IMR-90 (cell line): ENCODE measurements around the gene PRADC1. TPM values are rescaled to one million over a fixed set of nuclear protein-coding genes. Genes with fewer than 3 reads are reported as not detected.

Source experiments
- ATAC-seq: fragments of 200-7000 bp; cut with Tn5 transposase; 2 replicates; pipeline ENCODE4 v1.9.1; 2020; ENCODE audit warnings: low read depth, mild to moderate bottlenecking, moderate library complexity
- BruUV-seq: library from RNA; stranded (reverse); fragments of 400-500 nt; replicated peaks from 2 replicates; lab custom pipeline; 2021; lab: Mats Ljungman, UMichigan
- CTCF ChIA-PET: fragments of 300-600 bp; formaldehyde crosslinking; extraction: SDS; loops from one replicate; lab custom pipeline; 2021; ENCODE audit warnings: antibody characterized with exemption; lab: Yijun Ruan, JAX
- POLR2A ChIA-PET: fragments of 300-600 bp; sonication (Branson Sonifier 250); formaldehyde crosslinking; loops from one replicate; lab custom pipeline; 2022; ENCODE audit warnings: antibody characterized with exemption; ENCODE audit not compliant: unreplicated experiment; lab: Charles Lee
- DNase-seq: peaks from one replicate; pipeline ENCODE4 v3.0.0; 2013
- H2AFZ ChIP-seq: replicated peaks from 2 replicates; pipeline ENCODE3; 2013; ENCODE audit warnings: low read length, mild to moderate bottlenecking; ENCODE audit not compliant: poor library complexity
- H2AK5ac ChIP-seq: 2 replicates; pipeline ENCODE4 v1.6.1; 2013; ENCODE audit warnings: low read depth, low read length, inconsistent platforms
- H2AK9ac ChIP-seq: replicated peaks from 2 replicates; pipeline ENCODE3; 2013; ENCODE audit warnings: mild to moderate bottlenecking, low read depth, low read length, moderate library complexity; ENCODE audit not compliant: poor library complexity
- H2BK120ac ChIP-seq: 2 replicates; pipeline ENCODE4 v1.6.1; 2013; ENCODE audit warnings: low read depth, low read length, inconsistent platforms
- H2BK15ac ChIP-seq: 3 replicates; pipeline ENCODE4 v1.6.1; 2013; ENCODE audit warnings: low read depth, low read length, inconsistent platforms
- H2BK20ac ChIP-seq: 2 replicates; pipeline ENCODE4 v1.6.1; 2013; ENCODE audit warnings: low read depth, mild to moderate bottlenecking, inconsistent platforms, low read length, moderate library complexity
- H2BK5ac ChIP-seq: 2 replicates; pipeline ENCODE4 v1.6.1; 2013; ENCODE audit warnings: mild to moderate bottlenecking, low read depth, low read length, inconsistent platforms; ENCODE audit not compliant: poor library complexity, severe bottlenecking
- H3K14ac ChIP-seq: replicated peaks from 2 replicates; pipeline ENCODE4 v1.6.1; 2013; ENCODE audit warnings: low read depth, low read length, inconsistent platforms
- H3K18ac ChIP-seq: 2 replicates; pipeline ENCODE4 v1.6.1; 2013; ENCODE audit warnings: low read depth, low read length, control low read depth
- H3K23ac ChIP-seq: 2 replicates; pipeline ENCODE4 v1.6.1; 2013; ENCODE audit warnings: low read depth, low read length, inconsistent platforms
- H3K27ac ChIP-seq: 2 replicates; pipeline ENCODE4 v1.5.1; 2013; ENCODE audit warnings: mild to moderate bottlenecking, control low read depth, low read length; ENCODE audit not compliant: insufficient read depth
- H3K27me3 ChIP-seq: 2 replicates; pipeline ENCODE4 v1.6.1; 2013; ENCODE audit warnings: low read length; ENCODE audit not compliant: control insufficient read depth, insufficient read depth
- H3K36me3 ChIP-seq: 2 replicates; pipeline ENCODE4 v1.6.1; 2013; ENCODE audit warnings: low read length, mixed read lengths; ENCODE audit not compliant: control insufficient read depth, insufficient read depth
- H3K4ac ChIP-seq: 2 replicates; pipeline ENCODE4 v1.6.1; 2013; ENCODE audit warnings: low read depth, low read length, inconsistent platforms
- H3K4me1 ChIP-seq: 2 replicates; pipeline ENCODE4 v1.6.1; 2013; ENCODE audit warnings: low read length, mixed read lengths; ENCODE audit not compliant: control insufficient read depth, insufficient read depth
- H3K4me2 ChIP-seq: 2 replicates; pipeline ENCODE4 v1.6.1; 2013; ENCODE audit warnings: low read depth, mild to moderate bottlenecking, control low read depth, low read length, moderate library complexity
- H3K4me3 ChIP-seq: 2 replicates; pipeline ENCODE4 v1.5.1; 2013; ENCODE audit warnings: low read depth, mild to moderate bottlenecking, control low read depth, low read length, moderate library complexity; ENCODE audit not compliant: insufficient read depth
- H3K56ac ChIP-seq: 2 replicates; pipeline ENCODE4 v1.6.1; 2013; ENCODE audit warnings: low read length, inconsistent platforms; ENCODE audit not compliant: insufficient read depth; ENCODE audit errors: extremely low read depth
- H3K79me1 ChIP-seq, 2 experiments: 2 replicates each; pipeline ENCODE4 v1.6.1; 2013; ENCODE audit warnings: low read length in 2 of 2, inconsistent platforms in 1 of 2, low read depth in 1 of 2
- H3K9ac ChIP-seq: 2 replicates; pipeline ENCODE4 v1.6.1; 2013; ENCODE audit warnings: low read depth, low read length, control low read depth
- H3K9me1 ChIP-seq: 2 replicates; pipeline ENCODE4 v1.6.1; 2013; ENCODE audit warnings: low read length, inconsistent platforms; ENCODE audit not compliant: insufficient read depth
- H3K9me3 ChIP-seq: 2 replicates; pipeline ENCODE4 v1.6.1; 2013; ENCODE audit warnings: low read length; ENCODE audit not compliant: control insufficient read depth, insufficient read depth
- H4K20me1 ChIP-seq: 2 replicates; pipeline ENCODE4 v1.6.1; 2013; ENCODE audit warnings: low read length, inconsistent platforms; ENCODE audit not compliant: insufficient read depth
- H4K5ac ChIP-seq: 2 replicates; pipeline ENCODE4 v1.6.1; 2013; ENCODE audit warnings: mild to moderate bottlenecking, low read depth, low read length, control low read depth
- H4K8ac ChIP-seq, 2 experiments: 2 replicates each; pipeline ENCODE4 v1.6.1; 2013; ENCODE audit warnings: low read depth in 2 of 2, low read length in 2 of 2, control low read depth in 1 of 2, inconsistent platforms in 1 of 2
- H4K91ac ChIP-seq: 2 replicates; pipeline ENCODE4 v1.6.1; 2013; ENCODE audit warnings: low read depth, low read length, inconsistent platforms; ENCODE audit not compliant: insufficient read depth
- BHLHE40 ChIP-seq: fragments of 150-350 bp; IDR thresholded peaks from 2 replicates; pipeline ENCODE4 v1.6.1; 2016; ENCODE audit warnings: mild to moderate bottlenecking, low read depth, low read length
- CEBPB ChIP-seq: IDR thresholded peaks from 2 replicates; pipeline ENCODE4 v1.6.1; 2012; ENCODE audit warnings: low read depth, low read length, improper control_type of control experiment
- CHD1 ChIP-seq: IDR thresholded peaks from 2 replicates; pipeline ENCODE4 v1.6.1; 2012; ENCODE audit warnings: low read depth, low read length, improper control_type of control experiment
- FOS ChIP-seq: fragments of 150-350 bp; IDR thresholded peaks from 2 replicates; pipeline ENCODE4 v1.6.1; 2016; ENCODE audit warnings: low read depth, low read length
- MAFK ChIP-seq: IDR thresholded peaks from 2 replicates; pipeline ENCODE4 v1.6.1; 2012; ENCODE audit warnings: low read depth, low read length, improper control_type of control experiment
- MAZ ChIP-seq: IDR thresholded peaks from 2 replicates; pipeline ENCODE4 v1.6.1; 2012; ENCODE audit warnings: low read depth, mild to moderate bottlenecking, low read length, improper control_type of control experiment, moderate library complexity, borderline replicate concordance
- MXI1 ChIP-seq: IDR thresholded peaks from 2 replicates; pipeline ENCODE4 v1.6.1; 2012; ENCODE audit warnings: low read depth, mild to moderate bottlenecking, low read length, moderate library complexity, borderline replicate concordance
- NFE2L2 ChIP-seq: fragments of 150-350 bp; IDR thresholded peaks from 2 replicates; pipeline ENCODE4 v1.6.1; 2016; ENCODE audit warnings: low read depth, mild to moderate bottlenecking, low read length
- POLR2A ChIP-seq: IDR thresholded peaks from 2 replicates; pipeline ENCODE4 v1.6.1; 2012; ENCODE audit warnings: mild to moderate bottlenecking, low read depth, low read length
- RAD21 ChIP-seq: IDR thresholded peaks from 2 replicates; pipeline ENCODE4 v1.6.1; 2012; ENCODE audit warnings: low read length, improper control_type of control experiment
- RCOR1 ChIP-seq: IDR thresholded peaks from 2 replicates; pipeline ENCODE4 v1.6.1; 2012; ENCODE audit warnings: mild to moderate bottlenecking, low read length, improper control_type of control experiment; ENCODE audit not compliant: insufficient replicate concordance
- RFX5 ChIP-seq: IDR thresholded peaks from 2 replicates; pipeline ENCODE4 v1.8.0; 2012; ENCODE audit warnings: low read depth, mild to moderate bottlenecking, low read length, moderate library complexity
- WGBS, 2 experiments: methylation state at CpG; one replicate each; pipeline versions ENCODE4 v1.1.5 to v1.1.7; 2013; ENCODE audit warnings: missing lambda C conversion rate in 2 of 2; ENCODE audit not compliant: insufficient read length in 1 of 2; ENCODE audit errors: extremely low coverage in 2 of 2; 5-methylcytosine and 5-hydroxymethylcytosine counted together
- dilution Hi-C: fragments of 300-500 bp; cut with HindIII; formaldehyde crosslinking; loops from one replicate; pipeline ENCODE4 v1.14.3; 2018; ENCODE audit warnings: low sequenced_read_pairs; ENCODE audit not compliant: unreplicated experiment
- in situ Hi-C: fragments of 300-500 bp; cut with MboI; formaldehyde crosslinking; loops from 3 replicates; pipeline ENCODE4 v1.14.3; 2019; ENCODE audit warnings: low sequenced_read_pairs, inconsistent platforms, mixed read lengths
- intact Hi-C: fragments of 100-400 bp; cut with micrococcal nuclease; formaldehyde crosslinking; loops from 2 replicates; pipeline ENCODE4 v1.10.0; 2022
- polyA plus RNA-seq, 3 experiments: library from polyadenylated mRNA; depleted of rRNA; stranded (reverse); fragments of >200 nt; gene quantifications; 2 replicates each; pipeline ENCODE4 v1.2.3, GENCODE V29; 2012; ENCODE audit warnings: low replicate concordance in 1 of 3
- total RNA-seq: library from RNA; depleted of rRNA; stranded (reverse); fragments of >200 nt; gene quantifications from 2 replicates; pipeline ENCODE4 v1.2.3, GENCODE V29; 2012
- TF ChIP-seq, protein P1 (sequence below): fragments of 150-350 bp; IDR thresholded peaks from 2 replicates; pipeline ENCODE4 v1.6.1; 2016; ENCODE audit warnings: low read depth, mild to moderate bottlenecking, low read length, moderate library complexity, borderline replicate concordance
- TF ChIP-seq, protein P2 (sequence below): fragments of 150-350 bp; IDR thresholded peaks from 2 replicates; pipeline ENCODE4 v1.6.1; 2017; ENCODE audit warnings: mild to moderate bottlenecking, antibody characterized with exemption, low read length, low read depth
- TF ChIP-seq, protein P3 (sequence below): conservative IDR thresholded peaks from 2 replicates; pipeline ENCODE4 v1.5.1; 2012; ENCODE audit warnings: mild to moderate bottlenecking, low read depth, low read length, improper control_type of control experiment

Gene PRADC1
- total and polyA plus RNA-seq, 2 of the 4 experiments (the other 2 are of a cell fraction) = 13.1 to 18.4 TPM

DNA sequence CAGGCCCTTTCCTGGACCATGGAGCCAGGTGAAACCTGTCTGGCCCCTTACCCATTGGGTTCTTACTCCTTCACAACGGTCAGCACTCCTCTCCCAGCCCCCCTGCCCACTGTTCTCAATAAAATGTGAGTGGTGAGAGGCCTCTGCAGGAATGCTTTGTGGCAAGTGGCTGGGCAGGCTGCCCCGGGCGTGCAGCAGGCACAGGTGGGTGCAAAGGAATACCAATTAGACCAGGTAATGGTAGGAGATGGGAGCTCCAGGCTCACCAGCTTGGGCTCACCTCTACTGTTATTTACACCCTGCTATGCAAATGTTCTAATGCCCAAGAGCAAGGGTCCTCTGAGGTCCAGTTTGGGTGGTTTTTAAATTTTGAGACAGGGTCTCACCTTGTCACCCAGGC, 6.0 kb downstream of the PRADC1 start:
- ATAC-seq (no peak), DNase-seq (no peak)
- dilution Hi-C loops (no loop called here), in situ Hi-C loops (no loop called here), intact Hi-C loops (no loop called here)
- H3K9ac ChIP-seq = no peak overlapping the region
- H3K9me1 ChIP-seq = peaks cover under 1% of the 10 kb centered on the region; the same call in 1 of the 2 replicates
- BruUV-seq = no TSS peak
- H2AK5ac ChIP-seq = no peak overlapping the region
- no peaks in the 10 kb centered on the region for H3K27me3 ChIP-seq
- H2BK15ac ChIP-seq = no peak overlapping the region
- CTCF ChIA-PET = no interaction called here
- no peak overlapping the region for H3K56ac ChIP-seq
- no peak overlapping the region for H4K91ac ChIP-seq
- H3K4me3 ChIP-seq = no peak overlapping the region
- H3K23ac ChIP-seq = no peak overlapping the region
- H3K18ac ChIP-seq = no peak overlapping the region
- H2AFZ ChIP-seq = no peak overlapping the region
- no peaks in the 10 kb centered on the region for H3K4me1 ChIP-seq
- peaks cover 29% of the 10 kb centered on the region for H3K36me3 ChIP-seq
- TF ChIP-seq CEBPB = no peak
- no peak for TF ChIP-seq RAD21
- TF ChIP-seq RFX5 = no peak
- TF ChIP-seq, protein P1, sequence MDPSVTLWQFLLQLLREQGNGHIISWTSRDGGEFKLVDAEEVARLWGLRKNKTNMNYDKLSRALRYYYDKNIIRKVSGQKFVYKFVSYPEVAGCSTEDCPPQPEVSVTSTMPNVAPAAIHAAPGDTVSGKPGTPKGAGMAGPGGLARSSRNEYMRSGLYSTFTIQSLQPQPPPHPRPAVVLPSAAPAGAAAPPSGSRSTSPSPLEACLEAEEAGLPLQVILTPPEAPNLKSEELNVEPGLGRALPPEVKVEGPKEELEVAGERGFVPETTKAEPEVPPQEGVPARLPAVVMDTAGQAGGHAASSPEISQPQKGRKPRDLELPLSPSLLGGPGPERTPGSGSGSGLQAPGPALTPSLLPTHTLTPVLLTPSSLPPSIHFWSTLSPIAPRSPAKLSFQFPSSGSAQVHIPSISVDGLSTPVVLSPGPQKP = no peak
- TF ChIP-seq FOS = no peak
- TF ChIP-seq RCOR1 = no peak
- TF ChIP-seq, protein P2, sequence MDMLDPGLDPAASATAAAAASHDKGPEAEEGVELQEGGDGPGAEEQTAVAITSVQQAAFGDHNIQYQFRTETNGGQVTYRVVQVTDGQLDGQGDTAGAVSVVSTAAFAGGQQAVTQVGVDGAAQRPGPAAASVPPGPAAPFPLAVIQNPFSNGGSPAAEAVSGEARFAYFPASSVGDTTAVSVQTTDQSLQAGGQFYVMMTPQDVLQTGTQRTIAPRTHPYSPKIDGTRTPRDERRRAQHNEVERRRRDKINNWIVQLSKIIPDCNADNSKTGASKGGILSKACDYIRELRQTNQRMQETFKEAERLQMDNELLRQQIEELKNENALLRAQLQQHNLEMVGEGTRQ = no peak
- no peak for TF ChIP-seq MXI1
- TF ChIP-seq CHD1 = no peak
- TF ChIP-seq NFE2L2 = no peak
- TF ChIP-seq, protein P3, sequence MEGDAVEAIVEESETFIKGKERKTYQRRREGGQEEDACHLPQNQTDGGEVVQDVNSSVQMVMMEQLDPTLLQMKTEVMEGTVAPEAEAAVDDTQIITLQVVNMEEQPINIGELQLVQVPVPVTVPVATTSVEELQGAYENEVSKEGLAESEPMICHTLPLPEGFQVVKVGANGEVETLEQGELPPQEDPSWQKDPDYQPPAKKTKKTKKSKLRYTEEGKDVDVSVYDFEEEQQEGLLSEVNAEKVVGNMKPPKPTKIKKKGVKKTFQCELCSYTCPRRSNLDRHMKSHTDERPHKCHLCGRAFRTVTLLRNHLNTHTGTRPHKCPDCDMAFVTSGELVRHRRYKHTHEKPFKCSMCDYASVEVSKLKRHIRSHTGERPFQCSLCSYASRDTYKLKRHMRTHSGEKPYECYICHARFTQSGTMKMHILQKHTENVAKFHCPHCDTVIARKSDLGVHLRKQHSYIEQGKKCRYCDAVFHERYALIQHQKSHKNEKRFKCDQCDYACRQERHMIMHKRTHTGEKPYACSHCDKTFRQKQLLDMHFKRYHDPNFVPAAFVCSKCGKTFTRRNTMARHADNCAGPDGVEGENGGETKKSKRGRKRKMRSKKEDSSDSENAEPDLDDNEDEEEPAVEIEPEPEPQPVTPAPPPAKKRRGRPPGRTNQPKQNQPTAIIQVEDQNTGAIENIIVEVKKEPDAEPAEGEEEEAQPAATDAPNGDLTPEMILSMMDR = no peak
- no peak for TF ChIP-seq BHLHE40
- no peak for TF ChIP-seq MAZ
- TF ChIP-seq POLR2A = no peak
- no peak for TF ChIP-seq MAFK
- POLR2A ChIA-PET = no interaction called here
- no peak overlapping the region for H3K4ac ChIP-seq
- no peaks in the 10 kb centered on the region for H3K79me1 ChIP-seq
- H3K14ac ChIP-seq = no peak overlapping the region
- H2BK120ac ChIP-seq = no peak overlapping the region
- no peak overlapping the region for H3K4me2 ChIP-seq
- H3K9me3 ChIP-seq = no peaks in the 10 kb centered on the region
- no peak overlapping the region for H4K5ac ChIP-seq
- no peak overlapping the region for H2BK5ac ChIP-seq
- no CpG with 5 or more reads among the region's 3 CpGs for WGBS, 2 experiments
- H4K20me1 ChIP-seq = no peaks in the 10 kb centered on the region
- H3K27ac ChIP-seq = no peak overlapping the region
- no peak overlapping the region for H4K8ac ChIP-seq
- peak overlapping the region; percentile 63 for H2AK9ac ChIP-seq
- H2BK20ac ChIP-seq = no peak overlapping the region
